HG02678 (cell line): ENCODE measurements around the gene RAB1A.

Source experiments
- ATAC-seq: cut with Tn5 transposase; IDR thresholded peaks from one replicate; pipeline ENCODE4 v1.9.1; 2021; ENCODE audit warnings: mild to moderate bottlenecking, moderate library complexity; ENCODE audit not compliant: unreplicated experiment

The RAB1A gene

DNA sequence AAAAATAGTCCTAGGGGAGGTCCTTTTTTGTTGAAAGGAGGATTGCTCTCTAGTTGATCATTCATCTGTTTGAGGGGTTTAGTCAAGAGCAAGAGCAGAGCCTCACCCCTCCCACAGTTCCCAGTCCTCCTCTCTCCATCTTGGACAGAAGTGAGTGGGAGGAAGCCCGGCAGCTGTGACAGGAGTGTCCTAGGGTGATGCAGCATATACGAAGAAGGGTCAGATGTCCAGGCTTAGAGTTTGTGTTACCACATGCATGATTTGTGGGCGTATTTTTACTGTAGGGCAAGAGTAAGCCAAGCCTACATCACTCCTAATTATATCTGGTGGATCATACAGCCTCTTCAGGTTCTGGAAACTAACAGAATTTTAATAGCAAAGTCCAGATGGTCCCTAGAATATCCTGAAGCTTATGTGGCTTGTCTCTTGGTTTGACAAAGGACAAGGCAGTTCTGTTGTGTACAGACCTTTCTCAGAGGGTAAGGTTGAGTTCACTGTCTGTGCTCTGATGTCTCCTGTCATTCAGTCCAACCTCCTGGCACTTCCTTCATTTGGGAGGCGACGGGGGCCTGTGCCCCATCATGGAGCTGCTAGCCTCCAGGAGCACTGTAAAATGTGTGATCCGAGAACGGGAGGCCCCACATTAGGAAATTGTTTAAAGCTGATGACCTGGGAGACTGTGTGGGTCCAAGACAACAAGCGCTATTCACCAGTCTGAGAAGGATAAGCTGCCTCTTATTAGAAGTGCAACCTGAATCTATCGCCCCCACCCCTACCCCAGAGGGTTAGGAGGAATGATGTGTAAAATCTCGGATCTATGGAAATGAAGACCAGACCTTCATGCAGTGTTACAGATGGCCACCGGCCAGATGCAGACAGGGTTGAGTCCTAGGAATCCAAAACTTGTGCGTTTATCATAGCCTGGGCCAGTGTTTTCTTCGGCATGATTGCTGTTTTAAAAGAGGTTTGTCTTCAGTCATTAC is 66.8 kb downstream of the RAB1A start:
- ATAC-seq = no peak

DNA sequence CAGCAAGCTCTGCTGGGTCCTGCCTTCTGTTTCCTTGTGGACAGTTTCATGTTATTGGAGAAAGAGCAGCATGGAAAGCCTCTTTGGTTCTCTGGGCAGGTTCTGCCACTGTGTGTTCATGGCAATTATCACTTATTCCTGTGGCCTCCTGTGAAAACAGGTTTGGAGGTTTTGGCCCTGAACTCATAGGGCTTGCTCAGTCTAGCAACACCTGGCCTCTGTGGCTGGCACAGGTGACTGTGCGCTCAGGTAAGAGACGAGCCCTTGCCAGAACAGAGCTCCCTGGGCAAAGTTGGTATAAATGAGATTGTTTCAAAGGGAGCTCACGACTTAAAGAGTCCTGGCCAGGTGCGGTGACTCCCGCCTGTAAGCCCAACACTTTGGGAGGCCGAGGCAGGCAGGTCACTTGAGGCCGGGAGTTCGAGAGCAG is 68.0 kb downstream of the RAB1A start:
- ATAC-seq = no peak

DNA sequence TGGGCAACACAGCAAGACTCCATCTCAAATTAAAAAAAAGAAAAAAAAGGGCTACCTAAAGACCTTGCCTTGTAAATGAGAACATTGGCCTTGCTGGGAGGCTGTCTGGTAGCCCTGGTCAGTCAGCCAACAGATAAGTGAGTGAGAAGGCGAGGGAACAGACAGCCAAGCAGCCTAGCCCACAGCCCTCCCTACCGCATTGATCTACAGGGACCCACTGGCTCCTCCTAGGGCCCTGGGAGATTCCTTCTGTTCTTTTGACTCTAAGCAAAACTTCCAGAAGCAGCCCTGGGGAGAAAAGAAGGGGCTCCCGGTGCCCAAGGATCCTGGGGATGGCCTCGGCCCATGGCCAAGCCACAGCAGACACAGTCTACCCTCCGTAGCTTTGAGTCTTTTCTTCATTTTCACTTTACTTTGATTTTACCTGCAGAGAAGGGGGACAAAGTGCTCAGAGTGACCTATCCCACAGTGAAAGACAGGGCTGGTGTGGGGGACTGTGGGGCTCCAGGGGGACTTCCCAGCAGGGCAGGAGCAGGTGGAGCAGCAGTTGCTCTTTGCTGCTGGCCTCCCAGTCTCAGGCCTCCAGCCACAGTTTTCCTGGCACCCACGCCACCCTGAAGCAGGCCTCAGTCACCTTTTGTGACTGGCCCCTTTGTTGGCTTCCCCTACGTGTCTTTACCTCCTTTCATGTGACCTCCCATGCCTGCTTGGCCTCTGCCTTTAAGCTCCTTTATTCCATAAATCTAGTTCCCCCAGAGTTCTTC is 68.6 kb downstream of the RAB1A start:
- no peak for ATAC-seq

DNA sequence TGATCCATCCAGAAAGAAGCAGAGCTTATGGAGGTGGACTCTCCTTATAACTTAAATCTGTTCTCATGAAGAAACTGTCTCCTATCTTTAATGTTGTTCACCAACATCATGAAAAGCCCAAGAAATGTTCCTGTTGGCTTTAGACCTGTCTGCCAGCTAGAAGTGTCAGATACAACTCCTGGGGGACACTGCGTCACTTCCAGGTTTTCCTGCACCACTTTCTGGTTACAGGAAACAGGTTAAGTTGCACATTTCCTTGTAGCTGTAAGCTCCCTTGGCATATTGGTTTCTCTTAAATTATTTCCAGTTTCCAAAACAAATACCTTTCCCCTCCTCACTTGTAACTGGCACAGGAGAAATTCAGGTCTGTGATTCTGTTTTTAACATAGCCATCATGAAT is 70.8 kb downstream of the RAB1A start:
- ATAC-seq = no peak

DNA sequence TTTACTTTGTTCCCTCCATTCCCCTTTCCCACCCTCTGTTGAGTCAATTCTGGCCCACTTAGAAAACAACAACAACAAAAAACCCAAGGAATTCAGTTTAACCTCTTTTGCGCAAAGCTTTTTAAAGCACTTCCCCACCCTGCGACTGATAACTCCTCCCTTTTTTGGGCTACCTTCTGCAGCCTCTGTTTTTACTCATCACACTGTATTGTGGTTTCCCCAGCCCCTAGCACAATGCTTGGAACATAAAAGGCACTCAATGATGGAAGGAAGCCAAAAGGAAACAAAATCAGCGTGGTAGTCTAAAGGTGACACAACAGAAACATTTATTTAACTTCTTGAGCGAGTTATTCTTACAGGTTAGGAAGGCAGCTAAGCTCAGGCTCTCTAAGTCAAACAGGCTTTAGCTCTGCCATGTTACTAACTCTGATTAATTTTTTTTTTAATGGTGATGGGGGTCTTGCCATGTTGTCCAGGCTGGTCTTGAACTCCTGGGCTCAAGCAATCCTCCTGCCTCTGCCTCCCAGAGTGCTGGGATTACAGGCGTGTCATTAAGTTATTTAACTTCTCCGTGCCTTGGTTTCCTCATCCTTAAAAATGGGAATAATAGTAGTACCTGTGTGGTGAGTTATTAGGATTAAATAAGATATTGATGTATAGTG is 72.4 kb downstream of the RAB1A start:
- ATAC-seq = no peak

DNA sequence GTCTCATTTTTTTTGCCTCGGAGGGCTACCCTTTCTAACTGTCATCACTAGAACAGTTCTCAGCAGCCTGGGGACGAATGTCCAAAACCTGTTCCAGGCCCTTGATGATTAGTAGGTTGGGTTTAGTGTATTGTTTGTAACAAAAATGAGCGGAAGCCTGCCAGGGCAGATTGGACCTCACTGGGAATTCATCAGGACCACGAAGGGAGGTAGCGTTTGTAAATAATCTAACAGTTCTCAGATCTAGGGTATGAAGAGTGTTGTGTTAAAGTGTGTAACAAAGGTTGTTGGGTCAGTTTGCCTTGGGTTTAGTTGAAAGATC is 72.9 kb downstream of the RAB1A start:
- ATAC-seq = no peak

DNA sequence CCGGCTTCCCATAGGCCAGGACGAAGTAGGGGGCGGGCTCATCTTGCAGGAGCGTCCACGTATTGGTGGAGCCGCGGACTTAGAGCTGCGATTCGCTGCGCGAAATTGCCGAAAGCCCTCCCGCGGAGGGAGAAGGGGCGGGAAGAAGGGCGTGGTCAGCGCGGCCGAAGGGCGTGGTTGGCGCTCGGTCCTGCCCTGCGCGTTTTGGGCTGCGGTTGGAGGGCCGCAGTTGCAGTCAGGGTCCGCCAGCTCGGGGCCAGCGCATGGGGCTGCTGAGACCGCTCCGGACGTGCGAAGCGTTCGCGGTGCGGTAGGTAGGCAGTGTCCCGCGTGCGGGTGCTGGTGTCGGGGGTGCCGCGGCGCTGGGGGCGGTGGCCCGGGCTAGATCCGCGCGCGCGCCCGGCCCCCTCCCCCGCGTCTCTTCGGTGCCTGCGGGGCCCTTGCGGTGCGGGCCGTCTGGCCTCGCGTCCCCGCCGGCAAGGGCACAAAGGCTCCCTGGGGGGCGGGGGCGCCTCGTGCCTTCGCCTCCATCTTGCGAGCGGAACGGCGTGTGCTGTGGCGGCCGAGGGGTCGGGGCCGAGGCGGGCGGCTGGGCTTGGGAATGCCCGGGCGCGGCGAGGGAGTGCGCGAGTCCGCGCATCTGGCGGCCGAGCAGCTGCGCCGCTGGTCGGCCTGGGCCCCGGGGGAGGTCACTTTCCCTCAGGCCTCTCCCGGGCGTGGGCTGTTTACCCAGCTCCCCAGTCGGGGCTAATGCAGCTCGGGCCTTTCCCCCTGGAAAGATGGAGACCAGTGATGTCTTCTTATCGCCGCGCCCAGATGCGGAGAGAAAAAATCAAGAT is 73.5 kb downstream of the RAB1A start, which contains the start of gene CEP68:
Gene CEP68, plus strand, starts transcription at position 202 of the 839 bp plus-strand sequence. CDS start 13,029 bp downstream, outside the sequence.
- ATAC-seq = peak; percentile 82

DNA sequence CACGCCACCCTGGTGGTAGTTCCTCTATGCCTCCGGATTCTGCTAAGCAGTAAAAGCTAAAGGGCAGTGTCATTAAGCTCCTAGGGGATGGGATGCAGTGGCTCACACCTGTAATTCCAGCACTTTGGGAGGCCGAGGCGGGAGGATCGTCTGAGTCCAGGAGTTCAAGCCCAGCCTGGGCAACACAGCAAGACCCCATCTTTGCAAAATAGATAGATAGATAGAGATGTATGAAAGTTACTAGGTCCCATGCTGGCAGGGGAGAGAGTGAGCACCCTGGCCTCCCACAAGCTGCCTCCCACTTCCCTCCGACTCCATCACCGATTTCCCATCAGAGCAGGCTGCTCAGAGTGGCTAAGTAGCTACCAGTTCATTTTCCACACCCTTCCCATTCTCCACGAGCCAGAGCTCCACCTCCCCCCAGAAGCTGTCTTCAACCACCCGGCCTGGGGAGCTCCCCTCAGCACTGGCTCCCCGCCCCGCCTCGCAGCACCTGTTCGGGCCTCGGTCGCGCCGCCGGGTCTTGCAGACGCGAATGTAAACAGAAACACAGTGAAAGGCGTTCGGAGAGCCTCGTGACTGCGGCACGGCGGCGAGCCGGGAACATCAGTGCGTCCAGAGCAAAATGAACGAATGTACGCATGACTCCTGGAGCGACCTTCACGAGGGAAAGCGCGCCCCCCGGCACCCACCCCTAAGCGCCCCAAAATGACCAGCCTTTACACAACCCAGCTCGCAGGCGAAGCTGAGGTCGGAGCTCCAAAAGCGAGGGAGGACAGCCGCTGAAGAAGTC is 74.3 kb downstream of the RAB1A start:
- peak; percentile 29 for ATAC-seq

DNA sequence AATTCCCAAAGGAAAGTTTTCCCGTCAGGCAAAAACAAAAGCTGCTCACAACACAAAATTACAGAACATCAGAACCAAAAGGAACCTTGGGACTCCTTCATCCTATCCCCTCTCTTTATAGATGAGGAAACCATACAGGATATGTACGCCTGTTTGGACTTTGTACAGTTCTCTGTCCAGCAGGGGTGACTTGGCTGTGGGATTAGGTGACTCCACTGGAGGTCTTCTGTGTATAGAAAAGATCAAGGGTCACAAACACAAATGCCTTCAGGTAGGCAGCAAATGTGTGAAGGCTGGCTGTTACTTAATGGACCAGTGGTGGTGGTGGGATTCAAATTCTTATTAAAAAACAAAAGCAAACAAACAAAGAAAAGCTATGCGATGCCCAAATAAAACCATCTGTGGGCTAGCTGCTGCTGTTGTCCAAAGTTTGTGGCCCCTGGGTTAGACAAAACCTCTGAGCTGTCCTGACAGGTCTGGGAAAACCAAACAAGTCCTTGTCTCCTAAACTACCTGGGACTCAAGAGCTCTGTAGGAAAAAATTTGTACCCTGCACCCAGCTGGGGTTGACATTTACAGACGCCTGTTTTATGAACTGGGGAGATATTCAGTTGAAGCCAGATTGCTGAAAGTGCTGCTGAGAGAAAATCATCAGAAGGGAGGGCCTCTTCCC is 75.0 kb downstream of the RAB1A start:
- ATAC-seq = no peak

DNA sequence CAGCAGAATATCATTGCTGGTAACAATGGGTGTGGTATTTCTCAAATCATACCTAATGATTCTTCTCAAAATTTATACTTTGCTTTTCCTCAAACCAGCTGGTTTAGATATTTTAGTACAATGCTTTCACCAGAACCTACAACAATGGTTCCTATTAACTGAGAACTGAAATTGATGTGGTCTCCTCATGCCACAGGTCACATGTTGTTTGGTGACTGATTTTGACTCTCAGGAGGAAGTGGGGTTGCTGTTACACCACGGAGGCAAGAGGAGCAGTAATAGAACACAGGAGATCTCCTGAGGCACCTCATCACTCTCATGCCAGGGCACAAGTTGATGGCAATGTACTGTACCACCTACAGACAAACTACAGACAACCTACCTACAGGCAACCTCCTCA is 76.7 kb downstream of the RAB1A start:
- ATAC-seq = peak; percentile 50

DNA sequence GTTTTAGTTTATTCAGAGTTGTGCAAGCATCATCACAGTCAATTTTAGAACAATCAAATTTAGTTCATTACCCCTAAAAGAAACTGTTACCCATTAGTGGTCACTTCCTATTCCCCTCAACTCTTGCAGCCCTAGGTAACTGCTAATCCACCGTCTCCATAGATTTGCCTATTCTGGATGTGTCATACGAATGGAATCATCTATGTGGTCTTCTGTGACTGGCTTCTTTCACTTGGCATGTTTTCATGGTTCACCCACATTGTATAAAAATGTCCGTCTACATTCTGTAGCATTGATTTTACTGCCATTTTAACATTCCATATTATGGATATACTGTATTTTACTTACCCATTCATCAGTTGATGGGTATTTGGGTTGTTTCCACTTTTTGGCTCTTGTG is 79.0 kb downstream of the RAB1A start:
- no peak for ATAC-seq

DNA sequence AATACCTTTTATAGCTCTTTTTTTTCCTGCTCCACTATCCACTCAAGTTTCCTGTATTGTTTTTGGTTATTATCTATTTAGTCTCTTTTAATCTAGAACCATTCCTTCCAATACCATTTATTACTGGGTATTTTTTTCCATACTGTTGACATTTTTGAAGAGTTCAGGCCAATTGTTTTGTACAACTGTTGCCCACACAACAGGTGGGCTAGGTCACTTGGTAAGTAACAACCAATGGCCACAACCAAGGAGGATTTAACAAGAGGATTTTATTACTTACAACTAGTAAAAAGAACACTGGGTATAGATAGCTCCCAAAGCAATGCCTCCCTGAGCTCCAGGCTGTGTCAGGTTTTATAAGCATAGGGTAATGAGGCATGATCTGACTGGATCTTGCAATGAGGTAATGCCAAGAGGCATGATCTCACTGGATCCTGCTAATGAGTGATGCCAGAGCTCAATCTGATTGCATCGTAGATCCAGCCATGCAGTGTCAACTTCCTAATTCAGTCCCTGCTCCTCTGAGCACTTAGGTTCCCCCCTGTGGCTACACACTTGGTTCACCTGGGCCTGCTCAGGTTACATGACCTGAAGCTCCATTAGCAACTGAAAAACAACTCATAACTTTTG is 80.8 kb downstream of the RAB1A start:
- no peak for ATAC-seq

DNA sequence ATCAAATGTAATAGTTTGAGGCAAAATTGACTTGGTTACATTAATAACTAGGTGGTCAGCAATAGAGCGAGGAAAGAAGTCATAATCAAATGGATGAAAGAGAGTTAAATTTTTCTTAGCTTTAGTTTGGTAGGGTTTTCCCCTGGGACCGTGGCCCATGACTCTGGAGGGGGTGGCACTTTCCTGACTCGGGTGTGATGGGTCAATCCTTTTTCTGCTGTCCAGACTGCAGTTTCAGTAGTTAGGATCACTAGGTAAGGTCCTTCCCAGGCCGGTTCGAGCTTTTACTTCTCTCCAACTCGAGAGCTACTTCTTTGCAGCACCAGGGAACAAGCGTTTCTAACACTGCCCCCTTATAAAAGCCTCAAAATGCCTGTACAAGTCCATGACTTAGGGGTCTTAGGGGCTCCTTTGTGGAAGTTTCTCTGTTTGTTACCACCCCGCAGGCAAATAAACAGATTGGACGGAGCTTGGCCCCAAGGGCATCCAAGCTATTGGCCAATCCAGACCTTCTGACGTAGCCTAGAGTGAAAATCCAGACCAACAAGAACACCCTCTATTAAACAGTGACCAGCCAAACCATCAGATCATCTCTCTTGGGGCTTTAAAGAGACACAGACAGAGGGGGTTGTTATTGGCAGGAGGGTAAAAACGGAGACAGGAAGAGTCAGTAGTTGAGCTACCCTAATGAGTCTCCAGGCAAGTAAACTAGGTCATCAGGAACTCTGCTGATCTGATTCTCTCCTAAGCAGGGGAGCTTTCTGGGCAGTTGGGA is 83.1 kb downstream of the RAB1A start:
- no peak for ATAC-seq

DNA sequence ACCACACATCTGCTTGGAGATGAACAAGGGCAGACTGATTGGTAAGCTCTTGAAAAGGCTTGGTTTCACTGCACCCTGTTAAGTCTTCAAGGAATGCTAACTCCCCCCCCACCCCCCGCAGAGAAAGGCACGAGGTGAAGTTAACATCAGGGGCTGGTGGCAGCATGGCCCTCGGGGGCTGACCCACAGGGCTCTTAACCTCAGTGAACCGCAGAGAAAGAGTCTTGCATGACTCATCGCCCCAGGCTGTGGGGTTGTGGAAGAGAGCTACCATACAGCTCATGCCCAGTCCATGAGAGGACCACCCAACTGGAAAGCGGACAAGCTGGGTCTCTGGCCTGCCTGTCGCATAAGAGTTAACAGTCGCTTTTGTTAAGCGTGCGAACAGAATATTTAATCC is 84.3 kb downstream of the RAB1A start:
- no peak for ATAC-seq

DNA sequence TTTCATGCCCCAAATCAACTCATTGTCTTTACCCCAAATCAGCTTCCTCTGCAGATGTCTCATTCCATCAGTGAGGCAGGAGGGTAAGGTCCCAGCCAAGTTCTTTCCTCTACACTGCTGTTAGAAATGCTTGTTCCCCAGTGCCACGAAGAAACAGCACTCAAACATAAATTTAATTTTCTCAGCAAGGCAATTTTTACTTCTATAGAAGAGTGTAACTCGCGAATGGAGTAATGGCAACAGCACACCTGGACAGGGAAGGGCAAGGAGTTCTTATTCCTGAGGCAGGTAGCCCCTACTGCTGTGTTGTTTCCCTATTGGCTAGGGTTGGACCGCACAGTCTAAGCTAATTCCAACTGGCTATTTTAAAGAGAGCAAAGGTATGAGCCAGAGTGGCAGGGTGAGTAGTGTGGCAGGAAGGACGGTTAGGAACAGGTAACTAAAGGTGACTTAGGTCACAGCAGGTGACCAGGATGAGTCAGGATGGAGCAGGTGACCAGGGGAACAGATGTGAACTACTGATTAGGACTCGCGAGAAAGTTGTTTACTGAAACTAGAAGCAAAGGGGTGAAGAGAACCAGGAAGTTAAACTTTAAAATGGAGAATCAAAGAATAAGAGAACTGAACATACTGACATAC is 85.7 kb downstream of the RAB1A start:
- no peak for ATAC-seq

DNA sequence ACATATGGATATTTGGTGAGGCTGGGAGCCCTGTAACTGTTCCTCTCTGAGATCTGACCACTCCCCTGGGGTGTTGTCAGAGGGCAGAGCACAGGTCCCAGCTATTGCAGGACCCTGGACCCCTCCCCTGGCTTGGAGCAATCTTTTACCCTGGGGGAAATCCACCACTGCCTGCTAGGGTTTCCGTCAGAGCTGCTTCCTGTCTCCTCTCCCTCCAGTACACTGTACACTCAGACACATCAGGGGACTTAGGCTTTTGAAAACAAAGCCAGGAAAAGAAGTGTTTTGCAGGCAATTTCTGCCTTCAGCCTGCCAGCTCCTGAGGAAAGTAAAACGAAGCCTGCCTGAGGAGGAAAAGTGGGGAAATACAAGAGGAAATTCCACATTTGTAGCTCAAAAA is 86.9 kb downstream of the RAB1A start:
- ATAC-seq = no peak
